T-cell (primary cell): ENCODE results near the gene SYT6. TPM values are rescaled to one million over a fixed set of nuclear protein-coding genes. Genes with fewer than 3 reads are reported as not detected.

ENCODE experiments used
- ATAC-seq, 4 experiments: fragments of 200-7000 bp in 3 of 4; fragments of 150-1000 bp in 1 of 4; cut with Tn5 transposase; replicated peaks in 1 of 4; 1 replicate in 3 of 4; 2 replicates in 1 of 4; pipeline ENCODE4 v1.10.0; 2021; ENCODE audit warnings: moderate library complexity in 3 of 4, mild to moderate bottlenecking in 2 of 4, moderate number of reproducible peaks in 1 of 4
- CTCF ChIA-PET, 2 donors: fragments of 300-600 bp; sonication (Branson Sonifier 250); formaldehyde crosslinking; loops; one replicate each; lab custom pipeline; 2022; ENCODE audit warnings: antibody characterized with exemption in 2 of 2; lab: Charles Lee
- POLR2A ChIA-PET, 2 donors: fragments of 300-600 bp; sonication (Branson Sonifier 250); formaldehyde crosslinking; loops; one replicate each; lab custom pipeline; 2022; ENCODE audit warnings: antibody characterized with exemption in 2 of 2; lab: Charles Lee
- DNase-seq, 35 experiments: peaks; one replicate each; pipeline versions ENCODE4 v3.0.0 to v3.0.0-alpha.2; 2013 to 2023
- H3K27ac ChIP-seq: one replicate; pipeline ENCODE4 v1.5.1; 2013; ENCODE audit warnings: low read length
- H3K27me3 ChIP-seq, 2 experiments: replicated peaks in 1 of 2; 1 replicate in 1 of 2; 2 replicates in 1 of 2; pipeline versions ENCODE4 v1.6.1 to v1.7.0; 2013; ENCODE audit warnings: low read length in 1 of 2, mixed read lengths in 1 of 2; ENCODE audit not compliant: control insufficient read depth in 2 of 2, insufficient read depth in 2 of 2; ENCODE audit errors: extremely low read depth in 1 of 2
- H3K36me3 ChIP-seq, 2 donors: 1 replicate in 1 of 2; 2 replicates in 1 of 2; pipeline versions ENCODE4 v1.6.1 to v1.7.0; 2013; ENCODE audit warnings: low read length in 1 of 2; ENCODE audit not compliant: control insufficient read depth in 2 of 2, insufficient read depth in 1 of 2; ENCODE audit errors: extremely low read depth in 1 of 2
- H3K4me1 ChIP-seq, 2 experiments: 1 replicate in 1 of 2; 2 replicates in 1 of 2; pipeline versions ENCODE4 v1.6.1 to v1.7.0; 2013; ENCODE audit warnings: low read length in 2 of 2, mixed read lengths in 1 of 2; ENCODE audit not compliant: insufficient read depth in 2 of 2, control insufficient read depth in 1 of 2; ENCODE audit errors: extremely low read depth in 1 of 2
- H3K4me3 ChIP-seq, 2 donors: 1 replicate in 1 of 2; 2 replicates in 1 of 2; pipeline versions ENCODE4 v1.5.1 to v1.7.0; 2013; ENCODE audit warnings: mild to moderate bottlenecking in 2 of 2, low read length in 1 of 2, moderate library complexity in 1 of 2; ENCODE audit not compliant: control insufficient read depth in 1 of 2; ENCODE audit errors: extremely low read depth in 1 of 2
- H3K9me3 ChIP-seq: 2 replicates; pipeline ENCODE4 v1.7.0; 2013
- H3K27ac Mint-ChIP-seq, 2 donors: one replicate each; pipeline ENCODE4 v1.8.0; 2020 to 2021; ENCODE audit warnings: mild to moderate bottlenecking in 2 of 2, mixed read lengths in 2 of 2
- H3K27me3 Mint-ChIP-seq, 2 donors: one replicate each; pipeline ENCODE4 v1.8.0; 2021 to 2022; ENCODE audit warnings: mixed read lengths in 2 of 2
- H3K36me3 Mint-ChIP-seq: one replicate; pipeline ENCODE4 v1.8.0; 2021; ENCODE audit warnings: mixed read lengths
- H3K4me1 Mint-ChIP-seq, 3 donors: one replicate each; pipeline ENCODE4 v1.8.0; 2020 to 2022; ENCODE audit warnings: mixed read lengths in 3 of 3, mild to moderate bottlenecking in 1 of 3
- H3K4me3 Mint-ChIP-seq, 3 donors: one replicate each; pipeline ENCODE4 v1.8.0; 2020 to 2022; ENCODE audit warnings: mild to moderate bottlenecking in 3 of 3, mixed read lengths in 3 of 3, moderate library complexity in 3 of 3
- H3K9me3 Mint-ChIP-seq, 3 donors: one replicate each; pipeline ENCODE4 v1.8.0; 2020 to 2022; ENCODE audit warnings: mixed read lengths in 3 of 3
- WGBS: methylation state at CpG from one replicate; pipeline ENCODE4 v1.1.5; 2013; ENCODE audit warnings: missing lambda C conversion rate; ENCODE audit not compliant: insufficient coverage; 5-methylcytosine and 5-hydroxymethylcytosine counted together
- total RNA-seq, 35 experiments: library from RNA in 6 of 35; stranded (reverse) in 6 of 35; fragments of 120-200 nt in 1 of 35; gene quantifications; one replicate each; pipeline versions ENCODE4 v1.2.1 to v1.2.4 and lab custom pipeline; 2013 to 2026

SYT6 gene, protein sequence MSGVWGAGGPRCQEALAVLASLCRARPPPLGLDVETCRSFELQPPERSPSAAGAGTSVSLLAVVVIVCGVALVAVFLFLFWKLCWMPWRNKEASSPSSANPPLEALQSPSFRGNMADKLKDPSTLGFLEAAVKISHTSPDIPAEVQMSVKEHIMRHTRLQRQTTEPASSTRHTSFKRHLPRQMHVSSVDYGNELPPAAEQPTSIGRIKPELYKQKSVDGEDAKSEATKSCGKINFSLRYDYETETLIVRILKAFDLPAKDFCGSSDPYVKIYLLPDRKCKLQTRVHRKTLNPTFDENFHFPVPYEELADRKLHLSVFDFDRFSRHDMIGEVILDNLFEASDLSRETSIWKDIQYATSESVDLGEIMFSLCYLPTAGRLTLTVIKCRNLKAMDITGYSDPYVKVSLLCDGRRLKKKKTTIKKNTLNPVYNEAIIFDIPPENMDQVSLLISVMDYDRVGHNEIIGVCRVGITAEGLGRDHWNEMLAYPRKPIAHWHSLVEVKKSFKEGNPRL
- total RNA-seq (under 1 TPM in 3 of 5 donors, not detected in 2; 0.12 to 0.20 (median 0.18) TPM), total RNA-seq (lab: John Stamatoyannopoulos, UW) (0 to 0.19 (median 0) reads per million in 29 experiments)
- not detected for total RNA-seq (2013)

DNA sequence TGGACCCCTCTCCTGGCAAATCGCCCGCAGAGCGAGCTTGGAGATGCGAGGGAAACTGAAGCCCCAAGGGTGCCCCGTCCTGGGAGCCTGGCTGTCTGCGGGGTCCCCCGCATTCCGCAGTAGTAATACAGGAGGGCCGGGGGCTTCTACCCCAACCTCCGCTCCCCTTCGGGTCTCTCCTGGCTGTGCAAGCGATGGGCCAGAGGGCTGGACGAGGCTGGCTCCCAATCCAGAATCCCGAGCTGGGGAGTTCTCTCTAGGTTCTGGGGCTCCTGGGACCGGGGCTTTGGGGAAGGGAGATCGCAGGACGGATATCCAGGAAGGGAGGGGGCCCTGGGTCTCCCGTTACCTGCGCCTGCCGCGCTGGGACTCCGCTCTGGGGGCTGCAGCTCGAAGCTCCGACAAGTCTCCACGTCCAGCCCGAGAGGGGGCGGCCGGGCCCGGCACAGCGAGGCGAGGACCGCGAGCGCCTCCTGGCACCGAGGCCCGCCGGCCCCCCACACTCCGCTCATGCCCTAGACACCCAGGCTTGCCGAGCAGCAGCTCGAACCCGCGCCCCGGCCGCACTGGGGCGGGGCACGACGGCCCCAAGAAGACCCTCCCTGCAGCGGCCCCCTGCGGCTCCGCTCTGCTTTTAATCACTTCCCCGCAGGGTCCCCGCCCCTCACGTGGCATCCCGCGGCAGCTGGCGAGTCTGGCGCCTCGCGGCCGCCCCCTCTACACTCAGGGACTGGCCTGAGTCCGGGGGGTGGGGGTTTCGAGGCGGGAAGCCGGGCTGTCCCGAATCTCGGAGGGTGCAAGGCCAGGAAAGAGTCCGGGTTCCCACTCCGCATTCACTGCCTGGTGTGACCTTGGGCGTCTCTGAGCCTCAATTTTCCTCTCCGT, at the start of gene SYT6:
SYT6 (minus strand) TSS at position 609 of the 885 bp plus-strand sequence; CDS start at position 512, 97 bp downstream.
- ChIA-PET CTCF (interaction anchor here in 1 of 2 donors (0.6 kb wide), 1 partner anchor 47 kb away, joined by 3 read pairs; no protein-coding TSS in a partner anchor), POLR2A (no interaction called here)
- H3K4me1 ChIP-seq, result peaks cover 0 to 31% of the 10 kb centered on the region in 2 experiments
- H3K4me3 ChIP-seq, result peak within 1 kb of the TSS; percentile 16 to 52
- no peaks in the 10 kb centered on the region for H3K36me3 ChIP-seq
- H3K27me3 ChIP-seq, result peaks cover 15 to 68% of the 10 kb centered on the region in 2 experiments
- H3K27ac Mint-ChIP-seq, result no peak within 1 kb of the TSS
- WGBS, result 4% methylated on average over 56 of the region's 70 CpGs
- peak within 1 kb of the TSS; percentile 49 to 76 (median 53) for H3K4me3 Mint-ChIP-seq
- DNase-seq, result peak in 3 of 35 experiments; percentile 6 to 8 (median 8)
- H3K4me1 Mint-ChIP-seq, result peaks cover 12 to 20% (median 17%) of the 10 kb centered on the region in 3 donors
- H3K27me3 Mint-ChIP-seq, result peaks cover 60 to 76% of the 10 kb centered on the region in 2 donors
- ATAC-seq, result peak in 2 of 4 experiments; percentile 31 to 43
- no peaks in the 10 kb centered on the region for H3K9me3 Mint-ChIP-seq
- H3K27ac ChIP-seq, result no peak within 1 kb of the TSS
- H3K36me3 Mint-ChIP-seq, result no peaks in the 10 kb centered on the region
- H3K9me3 ChIP-seq, result no peaks in the 10 kb centered on the region

DNA sequence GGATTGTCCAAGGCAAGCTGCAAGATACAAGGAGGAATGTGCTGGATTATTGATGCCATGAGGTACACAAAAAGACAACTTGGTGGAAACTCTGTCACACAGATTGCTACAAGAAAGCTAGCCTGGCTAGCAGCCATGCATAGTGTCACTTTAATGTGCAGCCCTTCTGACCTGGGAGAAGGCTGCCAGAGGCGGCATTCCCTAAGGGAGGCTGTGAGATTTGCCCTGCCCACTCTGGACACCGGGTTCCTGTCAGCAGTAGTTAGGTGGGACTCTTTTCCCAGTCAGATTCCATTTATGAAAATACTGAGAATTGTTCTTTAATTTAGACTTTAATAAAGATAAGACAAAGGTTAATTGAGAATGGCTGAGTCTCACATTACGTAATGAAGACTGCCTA, 47.8 kb upstream of the SYT6 start:
- Histone ChIP-seq H3K4me3 (no peak overlapping the region), H3K9me3 (no peaks in the 10 kb centered on the region), H3K36me3 (no peaks in the 10 kb centered on the region), H3K4me1 (no peaks in the 10 kb centered on the region), H3K27me3 (peaks cover 7 to 18% of the 10 kb centered on the region in 2 experiments), H3K27ac (no peak overlapping the region)
- ATAC-seq, result no peak
- Mint-ChIP-seq H3K4me3 (no peak overlapping the region), H3K27ac (no peak overlapping the region), H3K27me3 (peaks cover 39 to 50% of the 10 kb centered on the region in 2 donors), H3K9me3 (no peaks in the 10 kb centered on the region), H3K4me1 (peaks cover 0 to 4% (median 1%) of the 10 kb centered on the region in 3 donors), H3K36me3 (no peaks in the 10 kb centered on the region)
- no peak for DNase-seq
- ChIA-PET CTCF (no interaction called here), POLR2A (no interaction called here)
- no CpG with 5 or more reads among the region's 3 CpGs for WGBS

DNA sequence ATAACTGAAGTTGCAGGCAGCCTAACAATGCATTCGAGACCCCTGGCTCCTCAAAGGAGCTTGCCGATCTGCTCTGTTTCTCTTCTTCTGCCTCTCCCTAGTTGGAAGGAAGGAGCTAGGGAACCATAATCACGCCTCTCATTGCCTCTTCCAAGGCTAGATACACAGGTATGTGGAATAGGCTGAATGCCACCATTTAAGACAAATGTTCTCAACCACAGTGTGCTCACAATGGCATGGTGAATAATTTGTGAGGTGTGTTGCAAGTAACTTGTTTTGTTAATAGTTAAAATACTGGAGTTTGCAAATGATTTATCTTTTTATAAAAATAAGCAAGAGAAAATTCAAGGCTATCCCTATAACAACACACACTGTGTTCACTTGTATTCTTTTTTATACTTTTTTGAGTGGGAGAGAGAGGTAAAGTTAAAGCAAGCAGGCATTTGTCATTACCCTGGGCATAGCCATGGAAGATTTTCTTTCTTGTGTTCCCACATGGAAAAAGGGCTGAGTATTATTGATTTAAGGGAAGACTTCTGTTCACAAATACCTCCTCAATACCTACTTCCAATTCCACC, 45.4 kb upstream of the SYT6 start:
- H3K27ac Mint-ChIP-seq, result no peak overlapping the region
- ATAC-seq, result no peak

DNA sequence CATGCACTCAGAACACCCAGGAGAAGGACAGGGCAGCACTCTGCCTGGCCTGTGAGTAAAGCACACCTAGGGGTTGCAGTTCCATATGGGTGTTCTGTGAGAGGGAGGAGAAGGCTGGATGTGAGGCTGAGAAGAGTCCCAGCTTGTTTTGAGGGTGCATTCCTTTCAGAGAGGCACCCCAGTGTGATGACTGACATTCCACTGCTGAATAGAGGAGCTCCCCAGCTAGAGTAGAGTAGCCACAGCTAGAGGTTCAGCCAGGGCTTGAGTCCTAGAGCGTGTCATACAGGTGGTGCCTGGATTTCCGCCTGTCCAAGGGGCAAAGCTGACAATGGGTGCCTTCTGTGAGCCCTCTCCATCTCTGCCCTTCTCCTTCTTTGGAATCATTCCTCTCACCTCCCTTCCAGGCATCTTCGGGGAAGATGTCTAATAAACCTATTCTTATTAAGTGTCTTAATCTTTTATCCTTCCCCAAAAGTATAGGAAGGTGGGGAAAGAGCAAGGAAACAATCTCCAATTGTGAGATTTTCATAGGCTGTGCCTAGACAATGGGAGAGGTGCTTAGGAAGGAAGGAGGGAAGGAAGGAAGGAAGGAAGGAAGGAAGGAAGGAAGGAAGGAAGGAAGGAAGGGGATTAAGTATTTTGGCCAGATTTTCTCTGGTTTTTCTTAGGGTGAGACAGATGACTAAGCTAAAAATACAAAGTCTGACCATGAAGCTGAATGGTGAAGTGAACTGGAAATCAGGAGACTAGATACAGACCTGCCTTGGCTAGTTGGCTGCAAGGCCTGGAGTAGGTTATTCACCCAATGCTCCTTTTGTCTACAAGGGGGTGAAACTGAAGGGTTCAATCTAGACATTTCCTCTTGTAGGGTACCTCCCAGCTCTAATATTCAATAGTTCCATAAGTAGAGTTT, 43.6 kb upstream of the SYT6 start:
- Histone ChIP-seq H3K4me3 (no peak overlapping the region), H3K27ac (no peak overlapping the region), H3K27me3 (peaks cover 8 to 19% of the 10 kb centered on the region in 2 experiments), H3K36me3 (no peaks in the 10 kb centered on the region), H3K4me1 (peaks cover 0 to 3% of the 10 kb centered on the region in 2 experiments), H3K9me3 (no peaks in the 10 kb centered on the region)
- Mint-ChIP-seq H3K4me3 (no peak overlapping the region), H3K4me1 (peaks cover 0 to 11% (median 5%) of the 10 kb centered on the region in 3 donors), H3K27ac (no peak overlapping the region), H3K36me3 (no peaks in the 10 kb centered on the region), H3K27me3 (peaks cover 47 to 52% of the 10 kb centered on the region in 2 donors), H3K9me3 (no peaks in the 10 kb centered on the region)
- ChIA-PET POLR2A (no interaction called here), CTCF (interaction anchor here in 1 of 2 donors (0.6 kb wide), 1 partner anchor 226 kb away, joined by 3 read pairs; no protein-coding TSS in a partner anchor)
- no peak for DNase-seq
- ATAC-seq, result no peak
- WGBS, result 60% methylated on average over 1 of the region's 3 CpGs

More for the DNA sequence above, 45.4 kb upstream of the SYT6 start:
- no peak overlapping the region for H3K4me3 Mint-ChIP-seq
- H3K27me3 Mint-ChIP-seq, result peaks cover 52 to 53% of the 10 kb centered on the region in 2 donors
- H3K9me3 ChIP-seq, result no peaks in the 10 kb centered on the region
- no peaks in the 10 kb centered on the region for H3K36me3 Mint-ChIP-seq
- ChIA-PET CTCF (no interaction called here), POLR2A (no interaction called here)
- no peak overlapping the region for H3K4me3 ChIP-seq
- peaks cover 0 to 11% (median 5%) of the 10 kb centered on the region in 3 donors for H3K4me1 Mint-ChIP-seq
- H3K9me3 Mint-ChIP-seq, result no peaks in the 10 kb centered on the region
- peaks cover 10 to 17% of the 10 kb centered on the region in 2 experiments for H3K27me3 ChIP-seq
- no peak for DNase-seq
- no peaks in the 10 kb centered on the region for H3K36me3 ChIP-seq
- peaks cover 0 to 3% of the 10 kb centered on the region in 2 experiments for H3K4me1 ChIP-seq
- WGBS, result no CpG with 5 or more reads among the region's 3 CpGs
- H3K27ac ChIP-seq, result no peak overlapping the region

DNA sequence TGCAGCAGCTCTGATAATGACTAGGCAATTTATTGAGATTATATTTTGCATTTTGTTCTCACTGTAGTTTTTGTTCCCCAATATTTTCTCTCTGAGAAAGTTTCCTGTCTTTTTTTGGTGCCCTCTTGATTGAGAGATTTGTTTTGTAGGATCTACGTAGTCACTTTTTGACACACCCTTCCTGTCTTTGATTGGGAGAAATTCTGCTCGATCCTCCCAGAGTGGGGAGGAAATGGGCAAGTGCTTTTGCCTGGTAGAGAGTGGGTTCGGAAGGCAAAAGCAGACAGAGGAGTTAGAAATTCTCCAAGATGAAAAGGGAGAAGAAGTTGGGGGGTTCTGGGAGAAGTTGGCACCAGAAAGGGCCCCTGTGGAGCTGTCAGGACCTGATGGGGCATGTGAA, 42.1 kb upstream of the SYT6 start:
- H3K9me3 ChIP-seq, result no peaks in the 10 kb centered on the region
- peak in 1 of 4 experiments; percentile 73 for ATAC-seq
- peaks cover 45 to 46% of the 10 kb centered on the region in 2 donors for H3K27me3 Mint-ChIP-seq
- no peak overlapping the region for H3K27ac ChIP-seq
- H3K36me3 Mint-ChIP-seq, result no peaks in the 10 kb centered on the region
- H3K4me1 ChIP-seq, result peaks cover 0 to 3% of the 10 kb centered on the region in 2 experiments
- CTCF ChIA-PET, result no interaction called here
- H3K9me3 Mint-ChIP-seq, result no peaks in the 10 kb centered on the region
- peaks cover 8 to 24% of the 10 kb centered on the region in 2 experiments for H3K27me3 ChIP-seq
- peaks cover 0 to 11% (median 3%) of the 10 kb centered on the region in 3 donors for H3K4me1 Mint-ChIP-seq
- 83% methylated on average over 3 of the region's 3 CpGs for WGBS
- H3K36me3 ChIP-seq, result no peaks in the 10 kb centered on the region
- H3K4me3 ChIP-seq, result no peak overlapping the region
- H3K27ac Mint-ChIP-seq, result peak overlapping the region in 1 of 2 donors; percentile 48
- peak overlapping the region in 1 of 3 donors; percentile 15 for H3K4me3 Mint-ChIP-seq
- DNase-seq, result peak in 1 of 35 experiments; percentile 11
- POLR2A ChIA-PET, result no interaction called here
